Measurements from ENCODE around the gene GATAD2A. TPM values are rescaled to one million over a fixed set of nuclear protein-coding genes. Genes with fewer than 3 reads are reported as not detected.

GATAD2A gene
- total and polyA plus RNA-seq, 2 of the 13 experiments (the other 11 are each of a cell fraction or from before 2014, with no cell fraction given): 16.8 to 28.6 TPM

DNA sequence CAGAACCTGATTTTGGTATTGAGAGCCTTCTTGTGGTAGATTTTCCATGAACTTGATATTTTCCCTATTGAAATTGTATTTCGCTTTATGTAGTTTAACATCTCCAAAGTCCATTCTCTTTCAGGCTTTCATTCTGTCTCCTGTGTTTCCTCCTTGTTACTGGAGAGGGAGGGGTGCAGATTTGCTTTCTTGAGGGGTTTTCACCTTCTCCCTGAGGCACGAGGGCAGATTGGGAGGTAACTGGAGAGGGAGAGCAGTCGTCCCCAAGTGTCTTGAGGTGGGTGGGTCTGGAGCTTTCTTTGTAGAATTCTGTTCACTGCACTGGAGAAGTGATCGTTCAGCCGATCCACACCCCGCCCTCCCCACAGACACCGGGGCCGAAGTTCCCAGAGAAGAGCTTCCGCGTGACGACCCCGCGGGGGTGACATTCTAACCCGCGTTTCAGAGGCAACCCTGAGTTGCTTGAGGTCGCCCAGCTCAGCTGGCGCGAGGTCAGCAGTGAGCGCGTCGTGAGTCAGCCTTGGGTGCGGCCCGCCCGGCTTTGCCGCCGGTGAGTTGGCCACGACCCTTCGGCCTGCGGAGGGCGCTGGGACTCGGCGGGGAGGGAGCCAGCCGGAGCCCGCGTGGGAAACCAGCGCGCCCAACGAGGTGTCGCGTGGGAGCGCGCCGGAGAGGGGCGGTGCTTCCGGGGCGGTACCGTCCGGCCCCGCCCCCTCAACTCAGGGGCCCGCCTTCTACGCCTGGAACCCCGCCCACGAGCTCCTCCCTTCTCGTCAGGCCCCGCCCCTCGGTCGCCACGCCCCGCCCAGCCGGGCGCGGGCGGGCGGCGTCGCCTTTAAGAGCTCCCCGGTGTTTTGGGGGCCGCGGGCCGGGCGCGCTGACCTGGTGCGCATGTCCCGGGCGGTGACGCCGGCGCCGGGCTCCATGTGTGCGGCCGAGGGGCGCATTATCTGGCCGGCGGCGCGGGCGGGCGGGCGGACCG, at the start of gene GATAD2A (continued):
- TF ChIP-seq ZNF687 (CRISPR knock-in tag; IDR thresholded peaks at IDR 0.05) (peak; percentile 99), FOXA1 (IDR thresholded peaks at IDR 0.05) (no peak), FOXA1 (CRISPR knock-in tag; IDR thresholded peaks at IDR 0.05) (no peak), ZNF777 (CRISPR knock-in tag; IDR thresholded peaks at IDR 0.05) (peak; percentile 73), PAXIP1 (CRISPR knock-in tag; conservative IDR thresholded peaks at IDR 0.05) (peak; percentile 49; the same call in 1 of the 2 replicates), HOXA7 (CRISPR knock-in tag; IDR thresholded peaks at IDR 0.05) (no peak), ZFX (CRISPR knock-in tag; IDR thresholded peaks at IDR 0.05; ENCODE audit: low read depth) (peak; percentile 58; the same call in 1 of the 2 replicates), MTERF4 (CRISPR knock-in tag; IDR thresholded peaks at IDR 0.05) (no peak), SETDB1 (CRISPR knock-in tag; IDR thresholded peaks at IDR 0.05; ENCODE audit: borderline replicate concordance) (no peak), KLF13 (CRISPR knock-in tag; IDR thresholded peaks at IDR 0.05) (peak; percentile 95), PTBP1 (IDR thresholded peaks at IDR 0.05; ENCODE audit: low read depth, low read length, poor library complexity, severe bottlenecking) (no peak), ZNF614 (CRISPR knock-in tag; IDR thresholded peaks at IDR 0.05; ENCODE audit: borderline replicate concordance) (peak; percentile 91; the same call in 1 of the 2 replicates), NFATC3 (CRISPR knock-in tag; IDR thresholded peaks at IDR 0.05) (peak; percentile 85; the same call in 1 of the 2 replicates)
- TF ChIP-seq, protein P1, sequence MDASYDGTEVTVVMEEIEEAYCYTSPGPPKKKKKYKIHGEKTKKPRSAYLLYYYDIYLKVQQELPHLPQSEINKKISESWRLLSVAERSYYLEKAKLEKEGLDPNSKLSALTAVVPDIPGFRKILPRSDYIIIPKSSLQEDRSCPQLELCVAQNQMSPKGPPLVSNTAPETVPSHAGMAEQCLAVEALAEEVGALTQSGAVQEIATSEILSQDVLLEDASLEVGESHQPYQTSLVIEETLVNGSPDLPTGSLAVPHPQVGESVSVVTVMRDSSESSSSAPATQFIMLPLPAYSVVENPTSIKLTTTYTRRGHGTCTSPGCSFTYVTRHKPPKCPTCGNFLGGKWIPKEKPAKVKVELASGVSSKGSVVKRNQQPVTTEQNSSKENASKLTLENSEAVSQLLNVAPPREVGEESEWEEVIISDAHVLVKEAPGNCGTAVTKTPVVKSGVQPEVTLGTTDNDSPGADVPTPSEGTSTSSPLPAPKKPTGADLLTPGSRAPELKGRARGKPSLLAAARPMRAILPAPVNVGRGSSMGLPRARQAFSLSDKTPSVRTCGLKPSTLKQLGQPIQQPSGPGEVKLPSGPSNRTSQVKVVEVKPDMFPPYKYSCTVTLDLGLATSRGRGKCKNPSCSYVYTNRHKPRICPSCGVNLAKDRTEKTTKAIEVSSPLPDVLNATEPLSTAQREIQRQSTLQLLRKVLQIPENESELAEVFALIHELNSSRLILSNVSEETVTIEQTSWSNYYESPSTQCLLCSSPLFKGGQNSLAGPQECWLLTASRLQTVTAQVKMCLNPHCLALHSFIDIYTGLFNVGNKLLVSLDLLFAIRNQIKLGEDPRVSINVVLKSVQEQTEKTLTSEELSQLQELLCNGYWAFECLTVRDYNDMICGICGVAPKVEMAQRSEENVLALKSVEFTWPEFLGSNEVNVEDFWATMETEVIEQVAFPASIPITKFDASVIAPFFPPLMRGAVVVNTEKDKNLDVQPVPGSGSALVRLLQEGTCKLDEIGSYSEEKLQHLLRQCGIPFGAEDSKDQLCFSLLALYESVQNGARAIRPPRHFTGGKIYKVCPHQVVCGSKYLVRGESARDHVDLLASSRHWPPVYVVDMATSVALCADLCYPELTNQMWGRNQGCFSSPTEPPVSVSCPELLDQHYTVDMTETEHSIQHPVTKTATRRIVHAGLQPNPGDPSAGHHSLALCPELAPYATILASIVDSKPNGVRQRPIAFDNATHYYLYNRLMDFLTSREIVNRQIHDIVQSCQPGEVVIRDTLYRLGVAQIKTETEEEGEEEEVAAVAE (CRISPR knock-in tag; IDR thresholded peaks at IDR 0.05; ENCODE audit: borderline replicate concordance): 0 out of 2 replicates have a peak, but pooled peaks have one; percentile 52
